CD4-positive, alpha-beta T cell (primary cell): Measurements from ENCODE around the gene HELZ. TPM values are rescaled to one million over a fixed set of nuclear protein-coding genes. Genes with fewer than 3 reads are reported as not detected.

Experiments
- ATAC-seq: fragments of 200-7000 bp; cut with Tn5 transposase; one replicate; pipeline ENCODE4 v1.10.0; 2022; ENCODE audit warnings: mild to moderate bottlenecking; ENCODE audit not compliant: poor library complexity
- CTCF ChIA-PET: fragments of 350-600 bp; sonication (Branson Sonifier 250); formaldehyde crosslinking; loops from one replicate; lab custom pipeline; 2021; ENCODE audit warnings: antibody characterized with exemption, inconsistent platforms; lab: Charles Lee
- POLR2A ChIA-PET: fragments of 350-600 bp; sonication (Branson Sonifier 250); formaldehyde crosslinking; loops from one replicate; lab custom pipeline; 2021; ENCODE audit warnings: antibody characterized with exemption, inconsistent platforms; lab: Charles Lee
- DNase-seq, 14 experiments: peaks; one replicate each; pipeline ENCODE4 v3.0.0-alpha.2; 2013 to 2020; ENCODE audit warnings: mixed read lengths in 2 of 14
- H3K27ac ChIP-seq, 2 donors: one replicate each; pipeline versions ENCODE4 v1.5.1 to v1.7.0; 2013; ENCODE audit warnings: low read length in 2 of 2, low read depth in 1 of 2, mild to moderate bottlenecking in 1 of 2
- H3K27me3 ChIP-seq, 2 experiments: 1 replicate in 1 of 2; 2 replicates in 1 of 2; pipeline versions ENCODE4 v1.6.1 to v1.7.0; 2013; ENCODE audit warnings: low read length in 2 of 2, control low read depth in 1 of 2, mild to moderate bottlenecking in 1 of 2, moderate library complexity in 1 of 2; ENCODE audit not compliant: insufficient read depth in 2 of 2, control insufficient read depth in 1 of 2
- H3K36me3 ChIP-seq: one replicate; pipeline ENCODE4 v1.6.1; 2013; ENCODE audit warnings: low read length, control low read depth; ENCODE audit not compliant: insufficient read depth
- H3K4me1 ChIP-seq: one replicate; pipeline ENCODE4 v1.6.1; 2013; ENCODE audit warnings: low read length, control low read depth; ENCODE audit not compliant: insufficient read depth
- H3K4me3 ChIP-seq: one replicate; pipeline ENCODE4 v1.5.1; 2013; ENCODE audit warnings: mild to moderate bottlenecking, low read length, moderate library complexity
- H3K9me3 ChIP-seq, 2 experiments: 1 replicate in 1 of 2; 2 replicates in 1 of 2; pipeline versions ENCODE4 v1.6.1 to v1.7.0; 2013; ENCODE audit warnings: low read length in 2 of 2, mild to moderate bottlenecking in 2 of 2, control low read depth in 1 of 2, moderate library complexity in 1 of 2; ENCODE audit not compliant: control insufficient read depth in 1 of 2, insufficient read depth in 1 of 2
- H3K27ac Mint-ChIP-seq: one replicate; pipeline ENCODE4 v1.8.0; 2020; ENCODE audit warnings: mixed read lengths
- H3K27me3 Mint-ChIP-seq: one replicate; pipeline ENCODE4 v1.8.0; 2021; ENCODE audit warnings: mixed read lengths
- H3K36me3 Mint-ChIP-seq: one replicate; pipeline ENCODE4 v1.8.0; 2021; ENCODE audit warnings: low read depth, mixed read lengths
- H3K4me1 Mint-ChIP-seq: one replicate; pipeline ENCODE4 v1.8.0; 2021; ENCODE audit warnings: low read depth, mixed read lengths
- H3K4me3 Mint-ChIP-seq: one replicate; pipeline ENCODE4 v1.8.0; 2020; ENCODE audit warnings: mild to moderate bottlenecking, mixed read lengths
- H3K9me3 Mint-ChIP-seq: one replicate; pipeline ENCODE4 v1.8.0; 2020; ENCODE audit warnings: mixed read lengths
- CTCF ChIP-seq: fragments of 200-600 bp; IDR thresholded peaks from one replicate; pipeline ENCODE4 v1.8.0; 2022; ENCODE audit warnings: antibody characterized with exemption, mild to moderate bottlenecking
- intact Hi-C, 2 experiments: fragments of 100-400 bp; cut with DNase I in 1 of 2; cut with micrococcal nuclease in 1 of 2; formaldehyde crosslinking; loops; one replicate each; pipeline versions ENCODE4 v1.15.1 to v1.9.0; 2023 to 2025; cut with DNase I, micrococcal nuclease
- total RNA-seq, 174 experiments: library from RNA in 2 of 174; stranded (reverse) in 2 of 174; gene quantifications; one replicate each; pipeline ENCODE4 v1.2.3 and lab custom pipeline; 2021 to 2026

The HELZ gene
- total RNA-seq, 2 experiments from 2014 or later: 94.8 to 107 TPM

- ATAC-seq (no peak), DNase-seq (no peak)
- peaks cover 23% of the 10 kb centered on the region for H3K36me3 ChIP-seq
- H3K27ac ChIP-seq: peak overlapping the region in 1 of 2 donors; percentile 6
- H3K27me3 ChIP-seq: no peaks in the 10 kb centered on the region
- ChIA-PET CTCF (no interaction called here), POLR2A (no interaction called here)
- no peaks in the 10 kb centered on the region for H3K27me3 Mint-ChIP-seq
- H3K4me3 ChIP-seq: no peak overlapping the region
- H3K9me3 ChIP-seq: no peaks in the 10 kb centered on the region
- H3K4me3 Mint-ChIP-seq: no peak overlapping the region
- H3K36me3 Mint-ChIP-seq: peaks cover 46% of the 10 kb centered on the region
- H3K4me1 Mint-ChIP-seq: peaks cover 46% of the 10 kb centered on the region
- no peak overlapping the region for H3K27ac Mint-ChIP-seq
- intact Hi-C loops: no loop called here
- no peak for TF ChIP-seq CTCF
- H3K4me1 ChIP-seq: peaks cover 10% of the 10 kb centered on the region
- H3K9me3 Mint-ChIP-seq: no peaks in the 10 kb centered on the region
These were observed 33.3 kb downstream of the HELZ start for GRCh38 chr17:67211742-67212141.

GRCh38 chr17:67210915-67211314 is 34.1 kb downstream of the HELZ start:
- ChIA-PET POLR2A (no interaction called here), CTCF (interaction anchor here (1.4 to 1.6 kb wide), 2 partner anchors 10 to 11 kb away, joined by 3 to 4 read pairs; no protein-coding TSS in a partner anchor)
- Mint-ChIP-seq H3K27ac (no peak overlapping the region), H3K36me3 (peaks cover 46% of the 10 kb centered on the region), H3K4me3 (no peak overlapping the region), H3K4me1 (peaks cover 50% of the 10 kb centered on the region), H3K27me3 (no peaks in the 10 kb centered on the region), H3K9me3 (no peaks in the 10 kb centered on the region)
- no peak for DNase-seq
- no peak overlapping the region for H3K4me3 ChIP-seq
- no peak for ATAC-seq
- no peak overlapping the region for H3K27ac ChIP-seq
- H3K4me1 ChIP-seq: peaks cover 10% of the 10 kb centered on the region
- no peak for TF ChIP-seq CTCF
- intact Hi-C loops: no loop called here
- peaks cover 15% of the 10 kb centered on the region for H3K36me3 ChIP-seq
- H3K27me3 ChIP-seq: no peaks in the 10 kb centered on the region
- no peaks in the 10 kb centered on the region for H3K9me3 ChIP-seq

- Mint-ChIP-seq H3K4me1 (peaks cover 46% of the 10 kb centered on the region), H3K36me3 (peaks cover 58% of the 10 kb centered on the region), H3K27me3 (no peaks in the 10 kb centered on the region), H3K4me3 (no peak overlapping the region), H3K9me3 (no peaks in the 10 kb centered on the region), H3K27ac (no peak overlapping the region)
- POLR2A ChIA-PET: no interaction called here
- no peak for TF ChIP-seq CTCF
- CTCF ChIA-PET: no interaction called here
- intact Hi-C loops: no loop called here
- H3K4me3 ChIP-seq: no peak overlapping the region
- no peak for DNase-seq
- H3K27me3 ChIP-seq: no peaks in the 10 kb centered on the region
- H3K4me1 ChIP-seq: peaks cover 10% of the 10 kb centered on the region
- H3K27ac ChIP-seq: no peak overlapping the region
- ATAC-seq: no peak
- peaks cover 4% of the 10 kb centered on the region for H3K36me3 ChIP-seq
- H3K9me3 ChIP-seq: no peaks in the 10 kb centered on the region
These were observed 36.8 kb downstream of the HELZ start for GRCh38 chr17:67208232-67208631.
